Endothelial cell (in vitro differentiated cells): Measurements from ENCODE around the gene GIPC3. TPM values are rescaled to one million over a fixed set of nuclear protein-coding genes. Genes with fewer than 3 reads are reported as not detected.

Experiments
- DNase-seq: peaks from one replicate; pipeline ENCODE4 v3.0.0; 2021; ENCODE audit warnings: low spot score
- H3K27ac Mint-ChIP-seq: one replicate; pipeline ENCODE4 v1.8.0; 2021; ENCODE audit warnings: mixed read lengths, inconsistent platforms; ENCODE audit not compliant: unreplicated experiment
- H3K27me3 Mint-ChIP-seq: one replicate; pipeline ENCODE4 v1.8.0; 2021; ENCODE audit warnings: mild to moderate bottlenecking, moderate library complexity, mixed read lengths, inconsistent platforms; ENCODE audit not compliant: unreplicated experiment
- H3K36me3 Mint-ChIP-seq: one replicate; pipeline ENCODE4 v1.8.0; 2021; ENCODE audit warnings: mild to moderate bottlenecking, low read depth, mixed read lengths, inconsistent platforms; ENCODE audit not compliant: unreplicated experiment
- H3K4me1 Mint-ChIP-seq: one replicate; pipeline ENCODE4 v1.8.0; 2021; ENCODE audit warnings: mild to moderate bottlenecking, mixed read lengths, inconsistent platforms; ENCODE audit not compliant: unreplicated experiment
- H3K4me3 Mint-ChIP-seq: one replicate; pipeline ENCODE4 v1.8.0; 2021; ENCODE audit warnings: mild to moderate bottlenecking, mixed read lengths, inconsistent platforms; ENCODE audit not compliant: unreplicated experiment
- H3K9me3 Mint-ChIP-seq: one replicate; pipeline ENCODE4 v1.8.0; 2021; ENCODE audit warnings: mixed read lengths, inconsistent platforms; ENCODE audit not compliant: unreplicated experiment
- total RNA-seq: library from RNA; stranded (reverse); fragmentation: NEBNext Ultra II Directional; extraction: Animal tissue kit (Norgen Biotek cat#: 25700); gene quantifications from one replicate; pipeline ENCODE4 v1.2.1, GENCODE V29; 2021; ENCODE audit not compliant: unreplicated experiment
- TF ChIP-seq, protein P1 (sequence below): fragments of 200-600 bp; sonication (generic); IDR thresholded peaks from one replicate; pipeline ENCODE4 v1.5.0; 2021; ENCODE audit warnings: antibody characterized with exemption; ENCODE audit not compliant: unreplicated experiment

The GIPC3 gene
- total RNA-seq, 1 donor from 2014 or later: 11.0 TPM

- Mint-ChIP-seq H3K36me3 (peaks cover 23% of the 10 kb centered on the region), H3K27ac (no peak overlapping the region), H3K27me3 (peaks cover 7% of the 10 kb centered on the region), H3K9me3 (no peaks in the 10 kb centered on the region), H3K4me3 (no peak overlapping the region), H3K4me1 (no peaks in the 10 kb centered on the region)
- TF ChIP-seq, protein P1, sequence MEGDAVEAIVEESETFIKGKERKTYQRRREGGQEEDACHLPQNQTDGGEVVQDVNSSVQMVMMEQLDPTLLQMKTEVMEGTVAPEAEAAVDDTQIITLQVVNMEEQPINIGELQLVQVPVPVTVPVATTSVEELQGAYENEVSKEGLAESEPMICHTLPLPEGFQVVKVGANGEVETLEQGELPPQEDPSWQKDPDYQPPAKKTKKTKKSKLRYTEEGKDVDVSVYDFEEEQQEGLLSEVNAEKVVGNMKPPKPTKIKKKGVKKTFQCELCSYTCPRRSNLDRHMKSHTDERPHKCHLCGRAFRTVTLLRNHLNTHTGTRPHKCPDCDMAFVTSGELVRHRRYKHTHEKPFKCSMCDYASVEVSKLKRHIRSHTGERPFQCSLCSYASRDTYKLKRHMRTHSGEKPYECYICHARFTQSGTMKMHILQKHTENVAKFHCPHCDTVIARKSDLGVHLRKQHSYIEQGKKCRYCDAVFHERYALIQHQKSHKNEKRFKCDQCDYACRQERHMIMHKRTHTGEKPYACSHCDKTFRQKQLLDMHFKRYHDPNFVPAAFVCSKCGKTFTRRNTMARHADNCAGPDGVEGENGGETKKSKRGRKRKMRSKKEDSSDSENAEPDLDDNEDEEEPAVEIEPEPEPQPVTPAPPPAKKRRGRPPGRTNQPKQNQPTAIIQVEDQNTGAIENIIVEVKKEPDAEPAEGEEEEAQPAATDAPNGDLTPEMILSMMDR: no peak
- no peak for DNase-seq
Observed at GRCh38 chr19:3638208-3639193, 53.2 kb downstream of the GIPC3 start.

- Mint-ChIP-seq H3K27me3 (peaks cover 7% of the 10 kb centered on the region), H3K4me1 (no peaks in the 10 kb centered on the region), H3K27ac (no peak overlapping the region), H3K9me3 (no peaks in the 10 kb centered on the region), H3K36me3 (peaks cover 23% of the 10 kb centered on the region), H3K4me3 (no peak overlapping the region)
- TF ChIP-seq, protein P1: no peak
- DNase-seq: no peak
Observed at GRCh38 chr19:3639479-3639878, 54.2 kb downstream of the GIPC3 start.

- peaks cover 20% of the 10 kb centered on the region for H3K36me3 Mint-ChIP-seq
- TF ChIP-seq, protein P1: no peak
- H3K4me3 Mint-ChIP-seq: no peak overlapping the region
- DNase-seq: no peak
- H3K27me3 Mint-ChIP-seq: peaks cover 6% of the 10 kb centered on the region
- no peaks in the 10 kb centered on the region for H3K9me3 Mint-ChIP-seq
- no peaks in the 10 kb centered on the region for H3K4me1 Mint-ChIP-seq
- no peak overlapping the region for H3K27ac Mint-ChIP-seq
Observed at GRCh38 chr19:3641515-3642269, 56.4 kb downstream of the GIPC3 start.

DNA sequence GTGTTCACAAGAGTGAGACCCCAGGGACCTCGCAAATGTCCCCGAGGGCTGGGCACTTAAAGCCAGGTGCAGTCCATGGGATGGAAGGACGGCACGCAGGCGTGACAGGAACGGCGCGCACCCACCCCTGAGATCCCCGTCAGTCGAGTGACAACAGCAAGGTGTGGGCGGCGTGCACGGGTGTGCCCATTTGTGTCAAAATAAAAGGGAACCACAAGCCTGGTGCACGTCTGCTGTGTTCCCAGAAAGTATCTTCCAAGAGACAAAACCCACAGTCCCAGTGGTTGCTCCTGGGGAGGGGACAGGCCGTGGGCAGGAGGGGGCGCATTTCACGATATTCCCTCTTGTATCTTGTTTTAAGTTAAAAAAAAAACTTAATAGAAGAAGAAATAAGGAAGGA lies 57.0 kb downstream of the GIPC3 start:
- H3K27ac Mint-ChIP-seq: peak overlapping the region; percentile 79
- H3K36me3 Mint-ChIP-seq: peaks cover 20% of the 10 kb centered on the region
- TF ChIP-seq, protein P1: no peak
- peaks cover 6% of the 10 kb centered on the region for H3K27me3 Mint-ChIP-seq
- H3K4me3 Mint-ChIP-seq: peak overlapping the region; percentile 42
- H3K9me3 Mint-ChIP-seq: no peaks in the 10 kb centered on the region
- H3K4me1 Mint-ChIP-seq: no peaks in the 10 kb centered on the region
- DNase-seq: no peak

Other genes with a start within 250 kb of the GIPC3 start
- gene NFIC, start 218.9 kb upstream of the GIPC3 start, total RNA-seq: 4.9 TPM
- not detected for gene SMIM24, start 105.0 kb upstream of the GIPC3 start, total RNA-seq
- gene SMIM44, start 102.0 kb upstream of the GIPC3 start, total RNA-seq: not detected
- gene DOHH, start 84.8 kb upstream of the GIPC3 start, total RNA-seq: 8.7 TPM
- gene FZR1, start 79.2 kb upstream of the GIPC3 start, total RNA-seq: 38.9 TPM
- gene TEKTIP1, start 46.3 kb upstream of the GIPC3 start, total RNA-seq: 1.4 TPM
- 54.5 TPM for gene MFSD12, start 27.9 kb upstream of the GIPC3 start, total RNA-seq
- gene HMG20B, start 12.5 kb upstream of the GIPC3 start, total RNA-seq: 77.2 TPM
- 7.3 TPM for gene TBXA2R, start 21.4 kb downstream of the GIPC3 start, total RNA-seq
- 31.8 TPM for gene CACTIN, start 41.3 kb downstream of the GIPC3 start, total RNA-seq
- 65.8 TPM for gene PIP5K1C, start 115.0 kb downstream of the GIPC3 start, total RNA-seq
- gene TJP3, start 122.9 kb downstream of the GIPC3 start, total RNA-seq: 3.1 TPM
- gene APBA3, start 176.2 kb downstream of the GIPC3 start, total RNA-seq: 23.8 TPM
- 26.7 TPM for gene MRPL54, start 177.2 kb downstream of the GIPC3 start, total RNA-seq
- gene RAX2, start 186.8 kb downstream of the GIPC3 start, total RNA-seq: not detected
- gene MATK, start 200.9 kb downstream of the GIPC3 start, total RNA-seq: 10.9 TPM